GM19239 (cell line): Measurements from ENCODE around the gene NOTCH3.

Source experiments
- DNase-seq: peaks from one replicate; pipeline ENCODE4 v3.0.0; 2011; ENCODE audit warnings: low spot score; ENCODE audit not compliant: insufficient read length
- FAIRE-seq: peaks from 2 replicates; lab custom pipeline; 2011; peaks lifted over from hg19 to GRCh38; lab: Jason Lieb, UNC

NOTCH3 gene

GRCh38 chr19:15200553-15201364 is at the start of gene NOTCH3:
Gene NOTCH3 (minus strand): TSS chr19:15200995. CDS start chr19:15200905, 90 bp downstream.
- FAIRE-seq (no peak), DNase-seq (no peak)

DNA sequence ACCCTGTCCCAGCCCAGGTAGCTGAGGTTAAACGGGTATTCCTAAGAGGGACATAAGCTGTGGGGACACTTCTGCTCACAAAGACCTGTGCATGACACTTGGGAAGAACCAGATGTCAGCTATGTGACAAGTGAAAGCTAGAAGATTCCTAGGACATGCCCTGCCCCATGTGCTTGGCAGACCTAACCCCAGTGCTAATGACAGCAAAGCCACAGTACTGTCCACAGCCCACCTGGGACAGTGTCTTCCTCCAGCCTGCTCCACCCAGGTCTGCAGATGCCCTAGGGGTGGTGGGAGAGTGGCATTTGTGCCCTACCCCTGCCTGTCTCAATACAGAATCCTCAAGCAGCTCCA is 49.8 kb upstream of the NOTCH3 start:
- FAIRE-seq (no peak), DNase-seq (no peak)

DNA sequence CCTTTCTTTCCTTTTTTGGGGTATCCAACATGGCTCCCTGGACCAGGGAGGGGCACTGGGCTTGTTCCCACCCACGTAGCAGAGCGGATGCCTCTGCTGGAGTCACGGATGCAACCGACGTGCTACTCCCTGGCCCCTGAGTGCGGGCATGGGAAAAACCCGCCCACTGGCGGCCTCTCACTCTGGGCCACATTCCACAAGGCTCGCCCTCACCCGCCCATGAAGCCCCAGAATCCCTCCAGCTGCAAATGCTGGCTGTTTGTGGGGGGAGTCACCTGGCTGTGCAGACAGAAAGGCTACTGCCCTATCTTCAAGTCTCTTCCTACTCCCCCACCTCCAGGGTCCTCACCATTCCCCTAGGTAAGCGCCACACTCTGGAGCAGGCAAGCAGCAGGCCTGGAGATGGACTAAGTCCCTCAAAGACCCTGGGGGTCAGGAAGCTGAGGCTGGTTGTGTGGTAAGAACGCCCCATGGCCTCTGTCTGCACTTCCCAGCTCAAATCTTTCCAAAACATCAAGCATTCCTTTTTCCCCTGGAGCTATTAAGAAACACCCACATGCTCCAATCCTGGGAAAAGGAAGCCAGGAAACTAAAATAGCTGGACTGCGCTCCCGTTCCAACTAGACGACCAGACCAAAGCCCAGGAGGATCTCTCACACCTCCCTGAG is 49.3 kb upstream of the NOTCH3 start:
- DNase-seq, result no peak
- FAIRE-seq, result no peak

DNA sequence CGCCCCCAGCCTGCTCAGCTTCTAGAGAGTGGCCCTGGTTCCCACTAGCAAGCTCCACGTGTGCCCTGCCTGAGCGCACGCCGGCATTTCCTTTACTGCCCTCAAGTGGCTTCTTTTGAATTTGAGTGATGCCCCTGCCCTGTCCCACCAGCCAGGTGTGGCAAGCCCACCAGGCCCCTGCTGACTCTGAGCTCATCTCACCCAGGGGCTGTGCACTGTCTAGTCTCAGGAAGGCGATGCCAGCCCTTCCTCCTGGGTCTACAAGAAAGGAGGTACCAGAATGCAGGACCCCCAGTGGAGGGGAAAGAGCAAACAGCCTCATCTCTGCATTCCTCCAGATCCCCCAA is 48.7 kb upstream of the NOTCH3 start:
- DNase-seq (no peak), FAIRE-seq (no peak)

DNA sequence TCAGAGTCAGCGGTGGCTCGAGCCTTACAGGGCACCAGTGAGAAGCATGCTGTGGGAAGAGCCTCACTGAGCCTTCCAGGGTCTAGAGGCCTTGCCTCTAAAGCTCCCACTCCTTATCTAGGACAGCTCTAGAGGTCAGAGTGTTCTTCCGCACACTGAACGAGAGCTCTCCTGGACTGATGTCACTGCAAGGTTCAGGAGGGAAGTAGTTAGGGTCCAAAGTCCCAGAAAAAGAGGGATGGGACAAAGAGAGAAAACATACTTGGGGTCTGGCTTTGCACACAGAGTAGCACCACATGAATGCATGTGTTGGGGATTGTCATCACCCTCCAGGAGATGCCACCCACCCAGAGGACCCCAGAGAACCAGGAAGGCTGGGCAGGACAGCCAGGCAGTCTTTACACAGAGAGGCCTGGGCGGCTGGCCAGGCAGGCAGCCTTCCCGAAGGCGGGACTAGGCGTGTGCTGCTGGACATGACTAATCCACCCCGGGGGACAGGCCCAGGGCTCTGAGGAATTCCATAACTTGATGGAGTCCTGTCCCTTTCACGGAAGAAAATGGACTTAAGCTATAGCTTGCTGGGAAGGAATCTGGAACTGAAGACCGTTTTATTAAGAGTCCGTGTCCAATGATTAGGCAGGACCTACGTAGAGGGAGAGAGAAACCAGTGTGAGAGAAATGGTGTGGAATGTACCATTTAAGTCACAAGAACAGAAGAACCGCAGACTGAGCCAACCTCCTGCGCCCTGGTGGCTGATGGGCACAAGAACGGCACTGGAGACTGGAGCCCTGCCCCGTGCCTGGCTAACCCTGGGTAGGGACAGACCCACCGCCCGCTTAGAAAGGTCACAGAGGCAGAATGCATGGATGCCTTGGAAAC is 48.1 kb upstream of the NOTCH3 start:
- FAIRE-seq, result no peak
- no peak for DNase-seq

DNA sequence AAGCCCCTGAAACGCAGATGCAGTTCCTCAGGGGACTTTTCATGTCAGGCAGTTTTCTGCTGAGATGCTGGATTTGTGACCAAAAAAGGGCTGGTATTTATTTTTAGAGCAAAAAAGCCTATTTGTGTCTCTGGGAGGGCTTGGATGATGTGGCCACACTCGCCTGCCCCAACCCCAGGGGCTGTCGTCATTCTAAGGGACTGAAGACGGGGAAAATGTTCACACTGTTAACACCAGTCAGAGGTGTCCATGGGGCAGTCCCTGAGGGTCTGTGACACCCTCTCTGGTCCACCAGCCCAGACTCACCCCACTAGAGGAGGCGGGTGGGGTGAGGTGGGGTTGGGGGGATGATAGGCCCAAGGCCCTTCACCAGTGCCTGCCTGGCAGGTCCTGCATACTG is 47.3 kb upstream of the NOTCH3 start:
- FAIRE-seq (no peak), DNase-seq (no peak)

GRCh38 chr19:15247107-15248014 is 46.6 kb upstream of the NOTCH3 start:
- DNase-seq (no peak), FAIRE-seq (no peak)

DNA sequence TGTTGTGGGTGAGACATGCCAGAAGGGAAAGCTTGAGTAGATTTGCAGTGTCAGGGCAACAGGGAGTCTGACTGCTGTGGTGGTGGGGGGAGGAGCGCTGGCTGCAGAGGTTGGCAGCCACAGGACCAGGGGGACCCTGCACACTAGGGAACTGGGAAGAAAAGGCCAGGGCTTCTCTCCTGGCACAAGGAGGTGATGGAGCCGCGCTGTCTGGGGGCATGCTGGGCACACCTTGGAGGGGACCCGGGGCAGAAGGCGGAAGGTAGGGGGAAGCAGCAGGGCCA is 45.3 kb upstream of the NOTCH3 start:
- FAIRE-seq (no peak), DNase-seq (no peak)

GRCh38 chr19:15245370-15246197 is 44.8 kb upstream of the NOTCH3 start:
- FAIRE-seq, result no peak
- DNase-seq, result no peak

GRCh38 chr19:15244808-15245207 is 44.0 kb upstream of the NOTCH3 start:
- DNase-seq (no peak), FAIRE-seq (no peak)

GRCh38 chr19:15244106-15244803 is 43.5 kb upstream of the NOTCH3 start:
- DNase-seq (no peak), FAIRE-seq (no peak)

- FAIRE-seq (no peak), DNase-seq (no peak)
Observed at GRCh38 chr19:15243236-15243957, 42.6 kb upstream of the NOTCH3 start.

DNA sequence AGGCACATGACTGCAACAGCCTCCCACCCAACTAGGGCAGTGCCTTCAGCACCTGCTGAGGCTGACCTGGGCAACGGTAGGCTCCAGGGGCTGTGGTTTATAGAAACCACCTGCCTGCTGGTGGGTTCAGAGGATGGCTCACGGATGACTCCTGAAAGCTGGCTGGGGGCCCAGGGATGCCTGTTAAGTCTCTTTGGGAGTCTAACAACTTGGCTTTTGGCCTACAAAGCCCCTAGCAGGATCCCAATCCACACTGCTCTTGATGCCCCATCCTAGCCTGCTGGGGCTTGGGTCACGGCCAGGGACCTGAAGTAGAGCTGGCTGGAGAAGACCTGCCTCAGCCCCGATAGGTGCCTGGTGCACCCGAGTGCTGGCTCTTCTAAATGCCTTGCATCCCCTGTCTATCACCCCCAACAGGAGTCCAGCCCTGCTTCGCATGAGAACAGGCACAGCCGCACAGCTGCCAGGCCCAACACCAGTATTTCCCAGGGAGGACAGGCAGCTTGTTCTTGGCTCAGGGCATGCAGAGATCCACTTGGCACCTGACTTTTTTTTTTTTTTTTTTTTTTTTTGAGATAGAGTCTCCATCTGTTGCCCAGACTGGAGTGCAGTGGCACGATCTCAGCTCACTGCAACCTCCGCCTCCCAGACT is 40.6 kb upstream of the NOTCH3 start:
- no peak for FAIRE-seq
- no peak for DNase-seq

GRCh38 chr19:15240515-15240914 is 39.7 kb upstream of the NOTCH3 start:
- no peak for FAIRE-seq
- DNase-seq, result no peak

DNA sequence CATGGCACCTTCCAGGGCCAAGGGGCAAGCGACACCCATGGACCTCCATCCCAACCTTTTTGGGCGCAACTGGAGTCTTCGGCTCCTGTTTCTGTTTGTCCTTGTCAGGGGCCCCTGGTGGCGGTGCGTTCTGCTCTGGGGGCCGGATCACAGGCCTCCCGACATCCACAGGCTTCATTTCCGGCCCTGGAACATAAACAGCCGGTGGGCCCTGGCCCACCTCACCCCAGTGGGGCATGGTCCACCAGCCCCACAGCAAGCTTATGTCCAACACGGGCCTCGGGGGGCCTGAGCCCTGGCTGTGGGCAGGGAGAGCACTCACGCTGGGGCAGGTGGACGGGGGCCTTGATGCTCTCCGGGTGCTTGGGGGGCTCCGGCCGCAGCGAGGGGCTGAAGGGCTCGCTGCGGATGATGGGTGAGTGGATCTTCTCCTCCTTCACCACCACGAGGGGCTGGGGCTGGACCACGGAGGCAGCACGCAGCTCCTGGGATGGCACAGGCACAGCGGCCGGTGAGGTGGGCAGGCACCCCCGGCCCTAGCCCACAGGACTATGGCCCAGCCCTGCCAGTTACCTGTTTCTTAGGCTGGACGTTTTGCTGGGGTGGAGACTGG is 38.6 kb upstream of the NOTCH3 start:
- DNase-seq (no peak), FAIRE-seq (no peak)

DNA sequence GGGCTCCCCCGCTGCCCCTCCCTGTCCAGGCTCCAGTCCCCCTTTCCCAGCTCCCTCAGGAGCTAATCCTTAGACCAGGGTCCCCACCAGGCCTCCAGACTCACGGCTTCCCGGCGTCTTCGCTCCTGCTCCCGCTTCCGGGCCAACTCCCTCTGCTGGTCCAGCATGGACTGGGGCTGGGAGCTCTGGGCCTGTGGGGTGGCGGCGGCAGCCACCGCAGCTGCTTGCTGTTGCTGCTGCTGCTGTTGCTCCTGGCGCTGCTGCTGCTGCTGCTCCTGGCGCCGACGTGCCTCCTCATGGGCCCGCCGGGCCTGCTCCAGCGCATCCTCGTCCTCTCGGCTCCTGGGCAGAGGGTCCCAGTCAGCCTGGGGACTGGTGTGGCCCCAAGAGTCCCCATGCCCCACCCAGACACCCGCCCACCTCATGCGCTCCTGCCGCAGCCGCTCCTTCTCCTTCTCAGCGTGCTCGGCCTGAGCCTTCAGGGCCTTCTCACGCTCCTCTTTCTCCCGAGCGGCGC is 37.9 kb upstream of the NOTCH3 start:
- FAIRE-seq (no peak), DNase-seq (no peak)
